CD4-positive, alpha-beta T cell treated with Interleukin-6 at 100 ng/mL for 8 hours (primary cell): ENCODE measurements around the gene SH3PXD2A.
"Not testable (repeated sequence)": the region's sequence is repeated elsewhere in the genome, so short reads cannot be mapped to it uniquely, and the experiment has no call there.

ENCODE experiments used
- DNase-seq: peaks from one replicate; pipeline ENCODE4 v3.0.0-alpha.2; 2020; ENCODE audit warnings: mixed read lengths, low spot score

SH3PXD2A gene

DNA sequence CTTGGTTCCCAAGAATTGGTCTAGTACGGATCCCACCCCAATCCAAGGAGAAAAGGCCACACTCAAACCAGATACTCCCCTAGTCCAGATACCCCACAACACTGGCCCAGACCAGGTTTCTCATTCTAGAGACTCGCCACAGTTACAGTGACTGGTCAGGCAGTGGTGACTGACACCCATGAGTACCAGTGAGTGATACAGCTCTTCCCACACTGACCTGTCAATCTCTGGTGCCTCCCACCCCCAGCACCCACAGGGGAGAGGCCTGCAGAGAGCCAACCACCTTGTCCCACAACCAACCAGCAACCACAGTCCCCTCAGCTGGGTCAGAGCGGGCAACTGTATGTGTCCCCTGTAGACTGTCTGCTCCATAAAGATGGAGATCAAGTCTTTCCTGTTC lies 209.1 kb downstream of the SH3PXD2A start:
- no peak for DNase-seq

GRCh38 chr10:103645141-103646054 lies 210.0 kb downstream of the SH3PXD2A start:
- no peak for DNase-seq

GRCh38 chr10:103643381-103643780 lies 212.0 kb downstream of the SH3PXD2A start:
- DNase-seq, result no peak

- no peak for DNase-seq
Measured at GRCh38 chr10:103641326-103641725, 214.1 kb downstream of the SH3PXD2A start.

DNA sequence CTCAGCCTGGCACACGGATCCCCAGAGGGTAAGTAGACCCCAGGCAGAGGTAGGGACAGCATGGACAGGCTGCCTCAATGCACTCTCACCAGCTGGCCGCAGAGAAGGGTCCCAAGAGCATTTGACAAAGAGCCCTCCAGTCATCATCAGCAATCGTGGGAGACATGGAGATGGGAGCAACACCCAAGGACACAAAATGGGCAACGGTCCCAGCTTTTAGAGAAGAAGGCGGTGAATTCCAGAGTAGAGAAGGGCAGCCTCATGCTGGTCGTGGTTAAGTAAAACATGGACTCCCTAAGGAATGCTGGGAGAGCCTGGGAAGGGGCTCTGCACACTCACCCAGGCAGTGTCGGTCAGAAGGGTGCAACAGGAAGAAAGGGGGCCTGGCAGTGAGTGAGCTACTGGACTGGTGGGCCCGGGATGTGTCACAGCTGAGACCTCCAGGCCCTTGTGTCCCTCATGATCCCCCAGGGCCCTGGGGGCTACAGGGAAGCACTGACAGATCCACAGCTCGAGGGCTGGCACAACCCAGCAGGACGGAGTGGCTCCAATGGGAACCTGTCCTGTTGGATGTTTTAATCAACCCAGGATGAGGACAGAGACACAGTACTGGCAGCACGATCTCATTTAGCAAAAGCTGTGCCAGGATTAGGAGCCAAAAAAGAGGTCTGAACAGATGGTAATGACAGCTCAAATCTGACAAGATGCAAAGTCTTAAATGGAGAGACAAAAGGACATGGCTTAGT lies 214.8 kb downstream of the SH3PXD2A start:
- DNase-seq, result no peak

GRCh38 chr10:103638948-103639347 lies 216.4 kb downstream of the SH3PXD2A start:
- DNase-seq, result no peak

GRCh38 chr10:103637927-103638557 lies 217.3 kb downstream of the SH3PXD2A start:
- DNase-seq, result no peak

DNA sequence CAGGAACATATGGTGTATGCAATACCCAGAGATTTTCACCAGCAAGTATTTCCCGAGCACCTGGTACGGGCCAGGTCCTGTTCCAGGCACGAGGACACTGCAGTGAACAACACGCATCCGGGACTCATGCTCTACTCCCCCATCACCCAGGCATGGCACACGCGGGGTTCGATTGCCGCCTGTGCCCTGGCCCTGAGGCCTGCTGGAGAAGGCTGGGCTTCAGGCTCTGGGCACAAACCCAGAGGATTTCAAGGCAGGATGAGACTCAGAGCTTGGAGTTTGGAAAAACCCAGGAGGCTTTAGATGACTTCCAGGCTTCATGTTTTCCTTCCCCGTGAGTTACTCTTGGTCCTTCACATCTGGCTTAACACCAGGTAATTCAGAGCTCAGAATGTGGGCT lies 218.4 kb downstream of the SH3PXD2A start:
- no peak for DNase-seq

DNA sequence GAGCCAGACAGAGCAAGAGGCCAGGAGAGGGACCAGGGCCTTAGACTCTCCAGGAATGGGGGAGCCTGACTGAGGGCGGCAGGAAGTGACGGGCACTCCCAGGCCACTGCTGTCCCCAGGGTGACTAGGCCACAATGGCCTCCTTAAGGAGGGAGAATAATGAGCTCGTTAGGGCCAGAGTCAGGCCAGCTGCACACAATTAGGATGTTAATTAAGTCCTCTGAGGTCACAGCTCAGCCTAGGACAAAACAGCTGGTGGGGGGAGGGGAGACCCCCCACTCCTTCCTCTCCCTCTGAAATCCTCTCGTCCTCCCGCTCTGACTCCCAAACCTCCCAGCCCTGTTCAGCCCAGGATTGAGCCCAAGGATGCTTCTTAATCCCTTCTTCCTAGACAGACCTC lies 218.9 kb downstream of the SH3PXD2A start:
- DNase-seq, result no peak

GRCh38 chr10:103635580-103635979 lies 219.8 kb downstream of the SH3PXD2A start:
- no peak for DNase-seq

- DNase-seq, result no peak
Measured at GRCh38 chr10:103633846-103634245, 221.5 kb downstream of the SH3PXD2A start.

DNA sequence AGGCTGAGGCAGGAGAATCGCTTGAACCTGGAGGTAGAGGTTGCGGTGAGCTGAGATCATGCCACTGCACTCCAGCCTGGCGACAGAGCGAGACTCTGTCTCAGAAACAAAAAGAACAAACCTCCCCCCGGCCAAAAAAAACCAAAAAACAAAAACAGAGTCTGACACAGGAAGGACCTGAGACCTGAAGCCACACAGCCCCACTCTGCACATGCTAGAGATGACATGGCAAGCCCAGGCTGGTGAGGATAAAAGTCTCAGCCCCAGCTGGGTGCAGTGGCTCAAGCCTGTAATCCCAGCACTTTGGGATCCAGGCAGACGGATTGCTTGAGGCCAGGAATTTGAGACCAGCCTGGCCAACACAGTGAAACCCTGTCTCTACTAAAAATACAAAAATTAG lies 222.5 kb downstream of the SH3PXD2A start:
- not testable (repeated sequence) for DNase-seq

DNA sequence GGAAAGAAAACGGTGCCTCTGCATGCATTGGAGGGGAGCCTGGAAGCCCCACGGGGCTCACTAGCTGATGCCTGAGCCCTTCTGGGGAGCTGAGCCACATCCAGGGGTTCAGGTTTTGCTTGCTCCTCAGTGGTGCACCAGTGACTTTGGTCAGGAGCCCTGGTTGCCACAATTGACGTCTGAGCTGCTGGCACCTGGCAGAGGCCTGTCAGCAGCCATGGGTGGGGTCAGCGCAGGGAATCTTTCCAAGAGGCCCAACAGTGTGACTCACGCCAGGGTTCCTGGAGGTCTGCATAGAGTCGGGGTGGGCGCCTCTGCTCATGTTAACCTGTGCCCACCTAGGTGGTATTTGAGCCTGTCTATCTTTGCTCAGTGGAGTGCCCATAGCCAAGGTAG lies 223.1 kb downstream of the SH3PXD2A start:
- no peak for DNase-seq

DNA sequence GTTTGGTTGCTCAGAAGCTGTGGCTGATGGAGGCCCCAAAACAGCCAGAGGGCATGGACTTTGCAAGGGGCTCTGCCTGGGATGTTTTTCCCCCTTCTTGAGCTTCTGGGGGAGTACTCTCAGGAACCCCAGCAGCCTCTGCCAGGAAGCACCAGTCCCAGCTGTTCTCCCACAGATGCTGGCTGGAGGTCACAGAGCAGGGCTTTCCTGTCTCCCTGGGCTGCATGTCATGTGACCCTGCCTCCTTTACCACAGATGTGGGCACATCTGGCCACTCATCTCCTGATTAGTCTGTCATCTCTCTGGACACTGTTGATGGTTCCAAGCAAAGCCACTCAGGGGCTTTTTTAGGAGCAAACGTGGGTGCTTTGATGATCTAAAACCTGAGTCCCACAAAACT lies 225.2 kb downstream of the SH3PXD2A start:
- no peak for DNase-seq

DNA sequence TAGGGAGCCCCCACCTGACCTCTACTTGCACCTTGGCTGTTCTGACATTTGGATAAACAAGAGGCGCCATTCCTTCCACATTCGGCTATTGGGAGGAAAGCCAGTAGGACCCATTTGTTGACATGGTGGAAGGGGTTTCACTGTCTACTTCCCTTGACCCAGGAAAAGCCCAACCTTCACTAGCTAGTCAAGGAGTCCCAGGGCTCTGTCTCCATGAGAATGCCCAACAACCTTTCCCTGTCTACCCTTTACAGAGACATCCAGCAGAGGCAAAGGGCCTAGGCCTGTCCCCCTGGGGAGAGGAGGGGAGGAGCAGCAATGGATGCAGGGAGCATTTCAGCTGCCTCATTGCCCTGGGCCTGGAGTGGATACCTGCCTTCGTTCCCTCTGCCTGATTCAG lies 225.8 kb downstream of the SH3PXD2A start:
- no peak for DNase-seq

DNA sequence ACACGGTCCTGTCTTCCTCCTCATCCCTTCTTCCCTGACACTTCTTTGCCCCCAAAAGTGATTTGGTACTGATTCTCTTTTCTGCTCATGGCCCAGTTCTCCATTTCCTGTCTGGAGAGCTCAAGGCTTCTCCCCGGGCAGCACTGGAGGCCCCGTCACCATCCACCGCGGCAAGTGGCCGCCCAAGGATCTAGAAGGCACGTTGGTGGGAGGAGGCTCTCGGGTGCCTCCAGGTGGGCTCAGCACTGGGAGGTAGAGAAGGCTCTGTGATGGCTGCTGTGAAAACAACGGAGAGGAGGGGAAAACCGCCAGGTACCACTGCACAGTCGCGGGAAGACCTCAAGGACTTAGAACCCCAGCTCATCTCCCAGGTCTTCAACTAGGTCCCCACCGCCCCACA lies 227.5 kb downstream of the SH3PXD2A start:
- no peak for DNase-seq

DNA sequence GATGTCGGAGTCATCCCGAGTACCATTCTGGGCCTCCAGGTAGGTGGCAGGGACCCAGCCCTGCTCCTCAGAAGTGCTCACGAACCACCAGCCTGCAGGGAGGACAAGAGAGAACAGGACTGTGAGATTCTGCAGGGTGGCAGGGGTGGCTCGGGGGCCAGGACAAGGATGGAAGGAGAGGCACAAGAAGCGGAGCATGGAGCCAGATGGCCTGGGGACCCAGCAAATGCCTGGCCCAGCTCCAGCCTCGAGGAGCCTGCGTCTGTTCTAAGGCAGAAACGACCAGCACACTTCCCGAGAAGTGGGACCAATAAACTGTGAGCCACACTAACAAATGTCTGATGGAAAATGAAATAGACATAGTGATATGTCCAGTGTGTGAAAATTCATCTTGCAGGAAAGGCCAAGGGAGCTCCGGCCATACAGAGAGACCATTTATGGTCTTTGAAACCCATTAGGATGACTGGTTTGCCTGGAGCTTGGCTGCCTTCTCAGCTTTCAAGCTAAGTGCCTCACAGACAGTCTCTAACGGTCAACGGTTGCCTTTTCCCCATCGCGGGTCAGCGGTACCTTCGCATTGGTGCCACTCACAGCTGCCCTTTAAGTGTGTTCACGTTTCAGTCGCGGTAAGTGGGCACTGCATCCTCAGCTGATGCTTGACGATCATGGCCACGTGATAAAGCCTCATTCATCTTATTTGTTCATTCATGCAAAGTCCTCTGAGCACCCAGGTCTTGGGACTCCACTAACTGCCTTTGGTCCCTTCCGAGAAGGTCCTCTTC lies 228.1 kb downstream of the SH3PXD2A start:
- no peak for DNase-seq

DNA sequence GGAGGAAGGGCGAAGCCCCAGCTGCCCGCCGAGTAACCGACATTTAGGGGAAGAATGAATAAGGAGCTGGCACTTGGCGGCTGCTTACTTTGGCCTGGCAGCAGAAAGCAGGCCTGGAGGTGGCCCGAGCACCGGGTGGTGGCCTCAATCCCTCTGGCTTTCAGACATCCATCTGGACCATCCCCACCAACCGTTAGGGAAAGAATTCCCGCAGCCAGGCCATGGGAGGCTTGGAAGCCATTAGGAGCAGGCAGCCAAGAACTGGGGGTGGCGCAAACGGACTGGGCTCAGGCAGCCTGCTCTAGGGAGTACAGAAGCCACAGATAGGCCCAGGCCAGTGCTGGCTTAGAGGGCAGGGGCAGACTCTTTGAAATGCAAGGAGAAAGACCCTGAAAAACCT lies 229.2 kb downstream of the SH3PXD2A start:
- DNase-seq, result no peak

- no peak for DNase-seq
Measured at GRCh38 chr10:103622935-103623574, 232.3 kb downstream of the SH3PXD2A start.

DNA sequence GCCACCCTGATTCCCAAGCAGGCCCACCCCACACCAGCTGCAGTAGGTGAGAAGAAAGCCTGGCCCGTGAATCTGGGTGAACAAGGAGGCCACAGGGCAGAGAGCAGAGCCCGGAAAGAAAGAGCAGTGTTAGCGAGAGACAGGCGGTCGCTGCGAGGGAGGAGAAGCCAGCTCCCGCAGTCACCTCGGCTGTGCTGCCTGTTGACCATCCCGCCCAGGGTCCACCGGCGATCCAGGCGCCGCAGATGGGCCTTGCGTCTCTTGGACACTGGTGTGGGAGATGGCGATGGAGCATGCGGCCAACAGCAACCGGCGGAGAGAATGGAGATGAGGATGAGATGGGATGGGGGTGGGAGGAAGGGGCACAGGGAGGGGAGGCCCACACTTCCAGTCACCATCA lies 233.1 kb downstream of the SH3PXD2A start:
- no peak for DNase-seq

GRCh38 chr10:103621783-103622125 lies 233.6 kb downstream of the SH3PXD2A start:
- no peak for DNase-seq
